NOMO-1 (cell line): Measurements from ENCODE around the gene IL6R.
"Not testable (repeated sequence)": the region's sequence is repeated elsewhere in the genome, so short reads cannot be mapped to it uniquely, and the experiment has no call there.

ENCODE experiments used
- DNase-seq, 2 experiments: peaks; one replicate each; lab custom pipeline; 2025; ENCODE audit not compliant: unreplicated experiment in 2 of 2; lab: John Stamatoyannopoulos, UW

The IL6R gene

DNA sequence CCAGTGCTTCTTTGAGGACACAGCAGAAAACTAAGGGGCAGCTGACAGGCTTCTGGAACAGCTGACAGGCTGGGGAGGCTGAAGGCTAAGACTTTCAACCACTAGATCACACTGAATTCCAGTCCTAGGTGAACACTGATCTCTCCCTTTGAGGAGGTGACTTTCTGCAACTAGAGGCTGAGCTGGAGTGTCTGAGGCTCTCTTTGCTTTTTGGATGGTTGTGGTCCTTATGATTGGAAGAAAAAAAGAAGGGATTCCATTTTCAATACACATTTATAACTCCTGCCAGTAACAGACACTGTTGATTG is 1.4 kb downstream of the IL6R start:
- peak in 1 of 2 experiments; percentile 33 for DNase-seq

GRCh38 chr1:154406886-154407197 is 1.7 kb downstream of the IL6R start:
- peak in 1 of 2 experiments; percentile 47 for DNase-seq

DNA sequence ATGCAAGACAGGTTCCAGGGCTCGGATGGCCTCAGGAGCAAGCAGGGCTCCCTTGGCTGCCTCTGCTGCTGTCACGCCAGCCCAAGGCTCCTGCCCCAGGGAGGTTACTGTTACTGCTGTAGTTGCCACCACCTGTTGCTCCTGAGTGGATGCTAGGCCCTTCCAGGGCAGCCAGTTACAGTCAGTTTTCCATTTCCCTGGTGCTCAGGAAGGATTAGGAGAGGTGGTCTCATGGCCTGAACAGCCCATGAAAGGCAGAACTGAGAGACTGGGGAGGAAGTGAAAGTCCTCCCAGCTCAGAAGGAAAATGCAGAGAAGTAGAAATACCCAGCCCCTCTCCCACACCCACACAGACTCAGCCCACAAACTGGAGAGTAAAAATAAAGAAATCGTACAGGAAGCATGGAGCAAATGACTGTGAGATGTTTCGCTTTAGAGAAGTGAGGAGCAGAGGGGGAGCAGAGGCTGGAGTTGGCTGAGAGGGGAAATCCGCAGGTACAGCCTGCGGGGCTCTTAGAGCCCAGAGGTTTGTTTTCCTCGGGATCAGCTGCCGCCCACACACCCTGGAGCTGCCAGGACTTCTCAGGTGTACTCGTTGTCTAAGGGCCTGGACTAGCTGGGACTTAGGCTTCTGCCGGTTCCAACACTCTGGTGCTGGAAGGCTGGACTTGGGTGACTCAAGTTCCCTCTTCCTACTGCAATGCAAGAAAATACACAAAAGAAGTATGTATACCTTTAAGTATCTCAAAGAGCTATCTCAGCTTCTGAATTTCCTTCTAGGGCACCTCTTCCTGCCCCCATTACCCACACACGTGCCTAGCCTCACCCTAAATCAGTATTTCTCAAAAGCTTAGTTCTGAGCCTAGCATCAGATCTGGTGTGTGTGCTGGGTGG is 2.3 kb downstream of the IL6R start:
- DNase-seq, result peak; percentile 92 to 95

DNA sequence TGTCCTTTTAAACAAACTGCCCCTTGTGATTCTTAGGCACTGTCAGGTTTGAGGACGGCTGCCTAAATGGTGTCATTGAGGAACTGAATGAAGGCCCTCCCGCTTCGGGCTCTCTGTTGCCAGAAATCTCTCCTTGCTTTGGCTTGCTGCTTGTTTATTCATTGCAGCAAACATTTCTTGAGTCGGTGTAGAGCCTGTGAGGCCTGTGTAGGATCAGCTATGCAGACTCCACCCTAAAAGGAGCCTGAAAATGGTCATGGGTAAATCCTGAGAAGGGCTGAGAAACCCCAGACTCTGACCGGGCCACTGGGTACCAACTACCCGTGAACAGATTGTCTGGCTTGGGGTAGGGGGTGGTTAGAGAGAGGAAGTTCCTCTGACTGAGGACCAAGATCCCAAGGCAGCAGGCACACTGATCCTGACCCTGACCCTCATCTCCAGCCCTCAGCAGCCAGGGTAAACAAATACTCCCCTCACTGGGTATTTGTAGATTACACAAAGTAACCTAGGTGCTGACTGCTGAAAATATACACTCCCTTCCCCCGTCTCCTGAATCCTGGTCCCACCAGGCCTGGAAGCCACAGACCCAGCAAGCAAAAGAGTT is 3.1 kb downstream of the IL6R start:
- peak in 1 of 2 experiments; percentile 38 for DNase-seq

DNA sequence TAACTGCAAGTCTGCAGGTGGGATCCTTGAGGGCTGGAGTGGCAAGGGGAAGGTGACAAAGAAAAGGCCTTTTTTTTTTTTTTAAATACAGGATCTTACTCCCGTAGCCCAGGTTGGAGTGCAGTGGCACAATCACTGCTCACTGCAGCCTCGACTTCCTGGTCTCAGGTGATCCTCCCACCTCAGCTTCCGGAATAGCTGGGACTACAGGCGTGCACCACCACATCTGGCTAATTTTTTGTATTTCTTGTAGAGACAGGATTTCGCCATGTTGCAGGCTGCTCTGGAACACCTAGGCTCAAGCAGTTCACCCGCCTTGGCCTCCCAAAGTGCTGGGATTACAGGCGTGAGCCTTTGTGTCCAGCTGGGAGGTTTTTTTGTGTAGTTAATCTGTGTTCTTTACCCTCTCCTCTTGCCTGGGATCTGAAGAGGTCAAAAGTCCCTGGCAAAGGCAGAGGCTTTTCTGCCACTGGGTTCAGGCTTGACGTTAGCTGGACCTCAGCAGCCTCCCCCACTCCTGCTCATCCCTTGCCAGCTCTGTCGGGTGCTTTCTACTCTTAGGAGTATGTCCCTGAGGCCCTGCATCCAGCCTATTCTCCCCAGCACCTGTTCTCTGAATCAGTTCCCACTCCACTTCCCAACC is 5.2 kb downstream of the IL6R start:
- DNase-seq, result no peak

DNA sequence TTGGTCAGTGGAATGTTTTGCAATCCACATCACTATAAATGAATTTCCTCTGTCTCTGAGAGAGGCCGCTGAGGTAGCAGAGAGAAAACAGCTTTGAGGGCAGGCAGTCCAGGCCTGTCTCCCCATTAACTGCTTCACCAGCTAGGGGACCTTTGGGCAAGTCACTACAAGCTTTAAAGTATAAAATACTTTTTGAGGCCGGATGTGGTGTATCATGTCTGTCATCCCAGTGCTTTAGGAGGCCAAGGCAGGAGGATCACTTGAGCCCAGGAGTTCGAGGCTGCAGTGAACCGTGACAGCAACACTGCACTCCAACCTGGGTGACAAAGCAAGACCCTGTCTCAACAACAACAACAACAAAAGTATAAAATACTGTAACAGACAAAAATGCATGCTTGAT is 6.4 kb downstream of the IL6R start:
- peak; percentile 42 to 50 for DNase-seq

- no peak for DNase-seq
Observed at GRCh38 chr1:154413177-154413783, 8.1 kb downstream of the IL6R start.

GRCh38 chr1:154414606-154415005 is 9.5 kb downstream of the IL6R start:
- DNase-seq, result no peak

- DNase-seq, result no peak
Observed at GRCh38 chr1:154416471-154417337, 11.6 kb downstream of the IL6R start.

GRCh38 chr1:154417338-154417608 is 12.1 kb downstream of the IL6R start:
- no peak for DNase-seq

GRCh38 chr1:154418062-154418921 is 13.1 kb downstream of the IL6R start:
- no peak for DNase-seq

DNA sequence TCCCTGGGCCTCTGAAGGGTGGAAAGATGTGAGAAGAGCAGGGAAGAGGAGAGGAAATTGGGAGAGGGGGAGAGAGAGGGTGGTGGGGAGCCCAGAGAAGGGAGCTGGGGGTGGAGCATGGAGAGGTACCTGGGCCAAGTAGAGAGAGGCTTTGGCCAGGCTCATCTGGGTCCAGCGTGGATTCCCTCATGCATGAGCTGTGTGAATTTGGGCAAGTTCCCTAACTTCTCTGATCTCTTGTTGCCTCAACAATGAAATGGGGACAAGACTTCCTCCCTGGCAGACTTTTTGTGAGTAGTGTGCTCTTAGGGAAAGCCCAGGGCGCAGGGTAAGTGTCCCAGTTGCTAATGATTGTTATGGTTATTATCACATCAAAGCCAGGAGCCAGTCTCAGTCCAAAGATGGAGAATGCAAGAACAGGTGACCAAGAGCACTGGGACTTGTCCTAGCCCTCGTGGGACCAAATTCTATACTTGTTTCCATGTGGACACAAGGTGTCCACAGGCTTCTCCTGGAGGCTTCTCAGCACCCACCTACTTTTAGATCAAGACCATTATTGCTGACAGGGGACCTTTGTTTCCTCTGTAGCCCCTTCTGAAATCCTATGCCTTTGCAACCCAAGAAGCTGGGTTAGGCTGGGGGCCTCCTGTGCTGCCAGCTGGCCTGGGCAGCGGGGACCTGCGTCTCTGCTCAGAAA is 13.9 kb downstream of the IL6R start:
- no peak for DNase-seq

- DNase-seq, result peak; percentile 71 to 79
Observed at GRCh38 chr1:154419620-154420571, 14.8 kb downstream of the IL6R start.

GRCh38 chr1:154420961-154421924 is 16.1 kb downstream of the IL6R start:
- no peak for DNase-seq

GRCh38 chr1:154422049-154422448 is 16.9 kb downstream of the IL6R start:
- DNase-seq, result not testable (repeated sequence)

DNA sequence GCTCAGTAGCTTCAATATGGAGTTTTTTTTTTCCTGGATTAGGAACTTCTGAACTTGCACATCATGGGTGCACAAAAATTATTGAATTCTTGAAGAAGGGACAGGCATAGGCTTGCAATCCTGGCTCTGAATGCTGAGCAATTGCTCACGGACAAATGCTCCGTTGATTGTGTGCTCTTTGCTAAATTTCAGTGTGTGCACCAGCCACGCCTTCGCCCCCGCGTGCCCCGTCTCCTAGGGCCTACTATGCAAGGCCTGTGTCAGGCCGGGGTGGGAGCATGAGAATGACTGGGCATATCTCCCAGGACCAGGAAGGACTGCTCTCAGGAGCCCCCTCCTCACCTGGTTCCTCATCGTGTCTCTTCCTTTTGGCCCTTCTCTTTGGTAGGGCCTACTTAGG is 17.4 kb downstream of the IL6R start:
- no peak for DNase-seq

GRCh38 chr1:154423304-154423987 is 18.3 kb downstream of the IL6R start:
- no peak for DNase-seq
